NOMO-1 (cell line): Measurements from ENCODE around the gene HEATR1.
"Not testable (repeated sequence)": the region's sequence is repeated elsewhere in the genome, so short reads cannot be mapped to it uniquely, and the experiment has no call there.

Source experiments
- DNase-seq, 2 experiments: peaks; one replicate each; lab custom pipeline; 2025; ENCODE audit not compliant: unreplicated experiment in 2 of 2; lab: John Stamatoyannopoulos, UW

The HEATR1 gene

GRCh38 chr1:236602171-236602570 is 2.1 kb downstream of the HEATR1 start:
- no peak for DNase-seq

GRCh38 chr1:236590553-236591150 is 13.7 kb downstream of the HEATR1 start:
- no peak for DNase-seq

DNA sequence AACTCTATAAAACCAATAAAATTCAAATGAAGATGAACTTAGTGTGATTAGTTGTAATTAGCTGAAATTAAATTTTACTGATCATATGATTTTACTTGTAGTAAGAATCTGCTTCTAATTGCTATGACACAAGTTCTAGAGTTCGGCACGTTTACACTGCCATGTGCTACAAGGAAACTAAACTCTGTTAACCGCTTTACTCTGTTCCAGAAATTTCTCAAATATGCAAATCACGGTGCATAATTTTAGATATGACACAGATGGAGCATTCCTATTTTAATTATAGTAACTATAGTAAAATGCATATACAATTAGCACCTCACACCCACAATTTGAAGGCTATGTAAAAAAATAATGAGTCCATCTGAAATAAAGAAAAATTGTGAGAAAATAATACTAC is 14.8 kb downstream of the HEATR1 start:
- DNase-seq: no peak

DNA sequence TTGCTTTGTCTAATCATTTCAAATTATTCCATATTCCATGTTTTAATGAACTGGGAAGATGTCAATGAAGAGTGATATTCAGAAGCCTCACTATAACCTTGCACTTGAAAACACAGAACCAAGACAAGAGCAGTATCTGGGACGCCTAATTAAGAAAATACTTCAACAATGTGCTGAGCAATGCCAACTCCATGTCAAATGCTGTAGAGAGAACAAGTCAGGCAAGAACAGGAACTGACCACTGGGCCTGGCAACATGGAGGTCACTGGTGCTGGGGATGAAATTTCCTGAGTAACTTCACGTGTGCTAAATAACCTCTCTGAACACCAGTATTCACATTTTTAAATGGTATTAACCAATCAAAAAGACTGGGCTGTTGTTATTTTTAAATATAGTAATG is 22.8 kb downstream of the HEATR1 start:
- no peak for DNase-seq

- not testable (repeated sequence) for DNase-seq
Observed at GRCh38 chr1:236580404-236580803, 23.9 kb downstream of the HEATR1 start.

- no peak for DNase-seq
Observed at GRCh38 chr1:236578661-236579060, 25.7 kb downstream of the HEATR1 start.

DNA sequence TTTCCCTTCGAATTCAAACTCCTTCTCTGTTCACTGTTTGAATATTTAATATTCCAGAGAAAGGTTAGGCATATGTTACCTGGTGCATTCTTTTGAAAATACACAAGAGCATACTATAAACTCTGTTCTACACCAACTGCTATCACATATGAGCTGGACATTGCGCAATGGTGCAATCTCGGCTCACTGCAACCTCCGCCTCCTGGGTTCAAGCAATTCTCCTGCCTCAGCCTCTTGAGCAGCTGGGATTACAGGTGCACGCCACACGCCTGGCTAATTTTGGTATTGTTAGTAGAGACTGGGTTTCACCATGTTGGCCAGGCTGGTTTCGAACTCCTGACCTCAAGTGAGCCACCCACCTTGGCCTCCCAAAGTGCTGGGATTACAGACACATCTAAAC is 27.3 kb downstream of the HEATR1 start:
- DNase-seq: not testable (repeated sequence)

DNA sequence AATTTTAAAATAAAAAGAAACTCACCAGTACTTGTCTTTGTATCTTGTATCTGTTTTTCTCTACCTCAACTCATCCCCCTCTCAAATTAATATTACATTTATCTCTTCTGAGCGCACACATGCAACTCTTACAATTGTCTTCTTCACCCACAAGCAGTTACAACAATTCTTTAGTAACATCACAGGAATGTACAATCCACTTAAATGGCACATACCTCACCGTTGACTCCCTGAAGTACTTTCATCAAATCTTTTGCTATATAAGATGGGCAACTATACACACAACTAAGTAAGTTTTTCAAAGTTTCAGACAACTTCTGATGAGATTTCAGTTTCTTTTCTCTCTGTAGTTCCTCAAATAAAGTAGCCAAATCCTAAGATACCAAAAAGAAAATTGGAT is 28.3 kb downstream of the HEATR1 start:
- no peak for DNase-seq

DNA sequence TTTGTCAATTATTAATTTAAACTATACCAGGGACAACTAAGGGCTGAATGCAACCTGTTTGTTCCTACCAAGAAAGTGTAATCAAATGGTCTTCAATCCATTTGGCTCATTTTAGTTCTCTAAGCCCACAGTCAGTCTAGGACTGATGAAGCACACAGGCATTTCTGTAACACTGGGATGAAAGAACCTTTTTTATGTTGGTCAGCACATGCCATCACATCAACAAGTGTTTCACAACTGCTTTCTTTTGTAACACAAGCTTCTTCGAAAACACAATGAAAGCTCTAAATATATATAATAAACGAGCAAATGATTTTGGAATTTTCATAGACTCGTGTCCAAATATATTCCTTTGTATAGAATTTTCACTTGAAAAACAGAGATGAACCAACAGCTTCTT is 28.8 kb downstream of the HEATR1 start:
- no peak for DNase-seq

DNA sequence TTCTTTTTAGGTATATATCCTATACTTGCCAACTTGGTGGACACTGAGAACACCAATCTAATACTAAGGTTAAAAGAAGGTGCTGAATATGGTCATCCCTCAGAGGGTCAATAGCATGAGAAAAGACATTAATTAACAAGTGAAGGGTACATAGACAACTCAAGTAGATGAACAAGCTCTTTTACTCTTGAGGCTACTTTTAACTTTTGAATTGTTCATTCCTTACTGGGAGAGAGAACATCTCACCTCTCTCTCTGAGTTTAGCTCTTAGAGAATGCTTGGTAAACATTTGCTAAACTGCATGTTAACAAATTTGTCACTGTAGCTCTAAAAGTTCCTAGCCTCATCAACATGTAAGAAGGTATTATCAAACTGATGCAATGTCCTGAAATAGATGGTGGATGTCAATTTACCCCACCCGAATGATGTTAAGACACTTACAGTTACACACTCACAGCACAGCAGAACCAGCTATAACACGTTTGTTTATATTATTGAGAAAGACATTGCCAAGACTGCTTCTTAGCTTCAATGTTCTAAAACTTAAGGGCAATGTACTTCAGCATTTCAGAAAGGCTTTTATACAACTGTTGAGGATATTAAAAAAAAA is 35.9 kb downstream of the HEATR1 start:
- no peak for DNase-seq

DNA sequence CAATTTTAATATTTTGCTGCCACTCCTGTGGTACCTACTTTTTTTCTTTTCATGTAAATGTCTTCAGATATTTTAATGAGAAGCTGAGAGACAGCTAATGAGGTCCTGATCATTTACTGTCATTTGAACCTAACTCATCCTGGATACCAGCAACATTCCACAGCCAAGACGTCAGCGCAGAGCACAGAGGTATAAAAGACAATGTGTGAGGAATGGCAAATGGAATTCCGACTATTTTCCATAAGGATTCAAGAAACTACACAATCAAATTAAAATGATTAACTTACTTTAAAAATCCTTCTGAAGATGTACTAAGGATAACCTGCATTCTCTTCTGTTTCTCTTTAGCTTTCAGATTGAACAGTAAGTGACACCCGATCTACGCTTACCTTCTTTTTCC is 38.8 kb downstream of the HEATR1 start:
- no peak for DNase-seq

DNA sequence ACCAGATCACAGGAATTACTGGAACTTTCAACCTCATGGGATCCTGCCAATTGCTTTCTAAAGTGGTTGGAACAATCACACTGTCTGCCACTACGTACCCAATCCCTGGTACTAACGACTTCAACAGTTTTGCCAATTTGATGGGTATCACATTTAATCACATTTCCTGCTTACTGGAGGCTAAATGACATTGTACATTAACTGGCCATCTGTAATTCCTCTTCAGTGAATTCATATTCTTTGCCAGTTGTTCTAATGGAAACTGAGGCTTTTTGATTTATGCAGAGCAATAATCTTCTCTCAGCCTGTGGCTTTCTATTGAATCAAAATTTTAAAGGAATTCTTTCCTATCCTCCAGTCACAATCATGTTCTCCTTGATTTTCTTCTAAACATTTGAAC is 42.3 kb downstream of the HEATR1 start:
- DNase-seq: no peak

DNA sequence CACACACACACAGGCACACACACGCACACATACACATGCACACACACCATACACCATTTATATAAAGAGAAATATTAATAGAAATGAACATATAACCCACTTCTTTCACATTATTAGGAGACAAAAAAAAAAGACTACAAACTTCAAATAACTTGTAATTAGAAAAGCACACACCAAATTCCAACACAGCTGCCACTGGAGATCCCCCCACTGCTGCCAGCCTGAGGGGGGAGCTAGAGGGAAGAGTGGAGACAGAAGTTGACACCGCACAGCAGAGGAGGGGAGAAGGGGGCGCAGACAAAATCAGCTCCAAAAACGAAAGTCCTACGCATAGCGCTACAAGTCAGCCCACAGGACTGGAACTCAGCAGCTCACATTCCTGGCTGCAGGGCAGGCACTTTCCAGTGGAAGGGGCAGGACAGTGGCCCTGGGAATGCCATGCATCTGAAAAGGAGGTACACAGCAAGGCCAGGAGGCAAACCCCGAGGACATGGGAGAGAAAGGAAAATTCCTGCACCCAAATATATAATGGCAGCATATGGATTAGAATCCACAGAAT is 44.0 kb downstream of the HEATR1 start:
- no peak for DNase-seq

DNA sequence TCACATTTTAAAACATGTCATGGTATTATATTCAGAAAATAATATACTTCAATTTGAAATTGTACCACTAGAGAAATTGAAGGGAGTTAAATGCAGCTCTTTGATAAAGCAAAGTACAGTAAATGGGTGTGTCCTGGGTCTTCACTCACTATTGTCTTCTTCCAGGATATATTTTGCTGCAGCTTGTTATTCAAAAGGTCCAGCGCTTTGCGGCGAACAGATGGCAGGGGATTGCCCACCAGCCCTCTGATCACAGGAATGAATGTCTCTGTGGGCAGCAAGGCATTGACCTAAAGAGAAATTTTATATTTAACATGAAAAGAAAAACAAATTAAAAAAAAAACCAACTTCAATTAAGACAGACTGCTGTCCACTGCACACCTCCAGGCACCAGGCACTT is 45.5 kb downstream of the HEATR1 start:
- no peak for DNase-seq

- no peak for DNase-seq
Observed at GRCh38 chr1:236558081-236558480, 46.2 kb downstream of the HEATR1 start.

- no peak for DNase-seq
Observed at GRCh38 chr1:236556606-236557005, 47.7 kb downstream of the HEATR1 start.

GRCh38 chr1:236553370-236553769 is 50.9 kb downstream of the HEATR1 start:
- no peak for DNase-seq

GRCh38 chr1:236552901-236553300 is 51.4 kb downstream of the HEATR1 start:
- DNase-seq: no peak

DNA sequence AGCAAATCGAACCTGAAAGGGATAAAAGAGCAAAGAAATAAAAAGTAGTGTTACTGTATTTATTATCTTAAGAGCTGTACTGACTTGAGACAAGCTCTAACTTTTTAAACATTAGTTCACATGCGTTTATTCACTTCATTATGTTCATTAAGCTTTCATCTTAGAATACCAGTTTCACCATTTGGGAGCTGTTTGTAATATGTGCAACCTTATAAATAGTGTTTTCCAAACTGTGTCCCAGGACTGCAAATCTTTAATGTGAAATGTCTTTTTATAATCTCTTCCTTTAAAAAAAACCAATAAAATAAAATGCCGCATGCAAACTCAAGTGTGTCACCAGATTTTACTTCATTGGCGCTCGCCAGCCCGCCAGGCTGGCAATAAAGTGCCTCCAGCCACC is 52.2 kb downstream of the HEATR1 start:
- no peak for DNase-seq

DNA sequence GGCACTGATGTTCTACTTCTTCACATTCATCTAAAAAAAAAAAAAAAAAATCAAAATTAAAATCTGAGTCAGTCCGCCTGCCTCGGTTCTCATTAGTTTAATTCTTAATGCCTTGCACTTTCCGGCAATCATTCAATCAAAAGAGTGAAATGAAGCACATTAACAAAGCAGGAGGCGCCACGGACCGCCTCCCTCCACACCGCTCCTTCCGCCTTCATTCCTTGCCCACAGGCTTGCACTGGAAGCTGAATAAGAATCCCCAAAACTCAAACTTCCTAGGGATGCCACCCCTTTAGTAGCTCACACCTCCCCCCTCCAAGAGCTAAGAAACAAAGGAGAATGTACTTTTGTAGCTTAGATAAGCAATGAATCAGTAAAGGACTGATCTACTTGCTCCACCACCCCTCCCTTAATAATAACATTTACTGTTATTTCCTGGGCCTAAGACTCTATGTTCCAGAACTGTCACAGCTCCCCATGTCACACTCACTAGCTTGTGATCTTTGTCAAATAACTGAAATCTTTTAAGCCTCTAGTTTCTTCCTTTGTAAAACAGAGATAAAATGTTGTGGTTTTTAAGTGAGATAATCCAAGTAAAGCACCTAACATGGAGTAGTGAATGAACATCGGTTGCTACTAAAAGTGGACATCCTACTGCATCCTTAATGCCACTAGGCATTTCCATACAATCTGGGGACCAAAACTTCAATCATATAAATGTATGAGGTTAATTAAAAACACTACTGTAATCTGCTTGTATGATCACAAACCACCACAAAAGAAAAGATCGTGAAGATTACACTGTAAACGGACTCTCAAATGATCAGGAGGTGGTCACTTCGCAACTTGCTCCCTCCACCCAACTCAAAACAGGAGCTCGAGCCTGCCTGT is 53.1 kb downstream of the HEATR1 start:
- no peak for DNase-seq

DNA sequence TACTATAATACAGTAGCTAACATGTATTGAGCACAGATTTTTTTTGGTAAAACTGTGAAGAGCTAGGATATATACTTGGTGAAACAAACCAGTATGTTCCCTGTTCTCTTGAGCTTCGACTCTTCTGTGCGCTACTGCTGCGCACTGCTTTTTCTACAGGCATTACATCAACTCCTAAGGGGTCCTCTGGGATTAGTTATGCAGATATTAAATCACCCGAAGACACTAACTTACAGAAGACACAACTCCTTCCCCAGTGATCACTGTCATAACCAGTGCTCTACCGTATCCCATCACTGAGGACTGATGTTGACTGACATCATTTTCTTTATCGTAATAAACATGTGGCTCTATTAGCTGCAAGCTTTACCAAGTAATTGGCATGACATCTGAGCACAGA is 55.9 kb downstream of the HEATR1 start:
- no peak for DNase-seq
